A549 (cell line): Measurements from ENCODE around the gene PAX1. TPM values are rescaled to one million over a fixed set of nuclear protein-coding genes. Genes with fewer than 3 reads are reported as not detected.
A peak's percentile ranks its signal among the peaks of the same experiment; 100 is the strongest.

Experiments
- ATAC-seq, 2 experiments: fragments of 200-7000 bp in 1 of 2; fragments of >200 bp in 1 of 2; cut with Nextera tagmentation in 1 of 2; cut with Tn5 transposase in 1 of 2; 3 replicates each; pipeline versions ENCODE4 v1.8.0 to v1.9.1; 2018 to 2020; ENCODE audit warnings: mild to moderate bottlenecking in 1 of 2, moderate library complexity in 1 of 2
- CTCF ChIA-PET: fragments of 300-600 bp; sonication (Branson Sonifier 250); formaldehyde crosslinking; extraction: SDS; loops from one replicate; lab custom pipeline; 2021; ENCODE audit warnings: antibody characterized with exemption, inconsistent platforms; lab: Yijun Ruan, JAX
- POLR2A ChIA-PET: fragments of 350-600 bp; formaldehyde crosslinking; extraction: SDS; loops from one replicate; lab custom pipeline; 2021; ENCODE audit warnings: antibody characterized with exemption, inconsistent platforms; lab: Yijun Ruan, JAX
- DNase-seq, 2 experiments: peaks; one replicate each; pipeline versions ENCODE4 v3.0.0 to v3.0.0-alpha.2; 2011 to 2016; ENCODE audit warnings: low read depth in 1 of 2, low spot score in 1 of 2
- FAIRE-seq: peaks from 2 replicates; lab custom pipeline; 2011; peaks lifted over from hg19 to GRCh38; lab: Jason Lieb, UNC
- H3K27ac ChIP-seq, 2 experiments: fragments of >200 bp; sonication (Bioruptor Twin); formaldehyde crosslinking; 3 replicates each; pipeline ENCODE4 v1.5.1; 2016 to 2017
- H3K4me1 ChIP-seq: fragments of >200 bp; sonication (Bioruptor Twin); formaldehyde crosslinking; 3 replicates; pipeline ENCODE4 v1.6.1; 2016
- H3K4me2 ChIP-seq: fragments of >200 bp; sonication (Bioruptor Twin); formaldehyde crosslinking; 3 replicates; pipeline ENCODE4 v1.6.1; 2016
- H3K4me3 ChIP-seq: fragments of >200 bp; sonication (Bioruptor Twin); formaldehyde crosslinking; 3 replicates; pipeline ENCODE4 v1.5.1; 2016
- H3K9me3 ChIP-seq: fragments of >200 bp; sonication (Bioruptor Twin); formaldehyde crosslinking; 3 replicates; pipeline ENCODE4 v1.6.1; 2016
- CEBPB ChIP-seq, 2 experiments: fragments of >200 bp in 1 of 2; sonication (Bioruptor Twin) in 1 of 2; formaldehyde crosslinking in 1 of 2; IDR thresholded peaks; 2 replicates each; pipeline ENCODE4 v1.6.1; 2012 to 2016
- EHF ChIP-seq: fragments of 250-450 bp; sonication (Bioruptor Pico); IDR thresholded peaks from 2 replicates; pipeline ENCODE4 v1.5.0; 2020; ENCODE audit warnings: mild to moderate bottlenecking
- ESRRA ChIP-seq: fragments of 150-350 bp; IDR thresholded peaks from 2 replicates; pipeline ENCODE4 v1.6.1; 2014; ENCODE audit warnings: mild to moderate bottlenecking, low read length, borderline replicate concordance
- FOXS1 ChIP-seq: fragments of 250-450 bp; sonication (Bioruptor Pico); IDR thresholded peaks from 2 replicates; pipeline ENCODE4 v1.5.0; 2020; ENCODE audit warnings: mild to moderate bottlenecking, moderate library complexity
- GATA3 ChIP-seq: IDR thresholded peaks from 2 replicates; pipeline ENCODE4 v1.6.1; 2012; ENCODE audit warnings: borderline replicate concordance
- HEYL ChIP-seq: fragments of 250-450 bp; sonication (Bioruptor Pico); IDR thresholded peaks from 2 replicates; pipeline ENCODE4 v1.8.0; 2021; ENCODE audit warnings: mild to moderate bottlenecking, moderate library complexity
- HOXB13 ChIP-seq: fragments of 250-450 bp; sonication (Bioruptor Pico); IDR thresholded peaks from 2 replicates; pipeline ENCODE4 v1.5.0; 2020; ENCODE audit warnings: low read depth, mild to moderate bottlenecking, moderate library complexity
- KDM5A ChIP-seq: fragments of 200-600 bp; sonication (generic); IDR thresholded peaks from 2 replicates; pipeline ENCODE4 v1.6.1; 2016; ENCODE audit warnings: antibody characterized with exemption, mild to moderate bottlenecking
- MAFK ChIP-seq: fragments of 450-650 bp; IDR thresholded peaks from 2 replicates; pipeline ENCODE4 v1.6.1; 2014; ENCODE audit not compliant: partially characterized antibody
- NFE2L2 ChIP-seq: fragments of 150-350 bp; conservative IDR thresholded peaks from 2 replicates; pipeline ENCODE4 v1.6.1; 2014; ENCODE audit warnings: low read length
- NPAS2 ChIP-seq: fragments of 250-450 bp; sonication (Bioruptor Pico); IDR thresholded peaks from 2 replicates; pipeline ENCODE4 v1.8.0; 2022; ENCODE audit warnings: mild to moderate bottlenecking, moderate library complexity, borderline replicate concordance
- PHF8 ChIP-seq: fragments of 200-600 bp; sonication (generic); IDR thresholded peaks from 2 replicates; pipeline ENCODE4 v1.6.1; 2016; ENCODE audit warnings: low read depth, mild to moderate bottlenecking, antibody characterized with exemption, moderate library complexity, borderline replicate concordance
- POLR2A ChIP-seq: IDR thresholded peaks from 2 replicates; pipeline ENCODE4 v1.6.1; 2012; ENCODE audit warnings: mild to moderate bottlenecking, low read length
- RARB ChIP-seq: fragments of 250-450 bp; sonication (Bioruptor Pico); IDR thresholded peaks from 2 replicates; pipeline ENCODE4 v1.8.0; 2021; ENCODE audit warnings: mild to moderate bottlenecking, moderate library complexity
- RNF2 ChIP-seq: fragments of 200-600 bp; sonication (generic); IDR thresholded peaks from 2 replicates; pipeline ENCODE4 v1.6.1; 2016; ENCODE audit warnings: low read depth, mild to moderate bottlenecking, antibody characterized with exemption, moderate library complexity, borderline replicate concordance
- SMC3 ChIP-seq: fragments of >200 bp; sonication (Bioruptor Twin); formaldehyde crosslinking; IDR thresholded peaks from 3 replicates; pipeline ENCODE4 v1.6.1; 2018; ENCODE audit warnings: inconsistent platforms
- SREBF2 ChIP-seq: fragments of 450-650 bp; IDR thresholded peaks from 2 replicates; pipeline ENCODE4 v1.6.1; 2014; ENCODE audit warnings: mild to moderate bottlenecking, moderate library complexity
- ZNF302 ChIP-seq: fragments of 250-450 bp; sonication (Bioruptor Pico); IDR thresholded peaks from 2 replicates; pipeline ENCODE4 v1.9.0; 2021; ENCODE audit warnings: inconsistent platforms, mild to moderate bottlenecking, moderate library complexity
- WGBS: methylation state at CpG from one replicate; pipeline ENCODE4 v1.1.6; 2017; ENCODE audit errors: missing lambda C conversion rate; 5-methylcytosine and 5-hydroxymethylcytosine counted together
- polyA plus RNA-seq, 4 experiments: library from polyadenylated mRNA; depleted of rRNA in 3 of 4; stranded (reverse); fragments of >200 nt; fragmentation: RNase III in 1 of 4; extraction: RNeasy Plus Mini Kit Qiagen cat#74134 plus additional on column Dnase treatment in 1 of 4; gene quantifications; 2 replicates in 3 of 4; 3 replicates in 1 of 4; pipeline ENCODE4 v1.2.3, GENCODE V29; 2011 to 2017
- TF ChIP-seq, protein P1 (sequence below): fragments of 200-600 bp; sonication (generic); IDR thresholded peaks from 2 replicates; pipeline ENCODE4 v1.6.1; 2016; ENCODE audit warnings: antibody characterized with exemption, mild to moderate bottlenecking, moderate library complexity
- TF ChIP-seq, protein P2 (sequence below): fragments of 250-450 bp; sonication (Bioruptor Pico); IDR thresholded peaks from 2 replicates; pipeline ENCODE4 v1.5.0; 2020; ENCODE audit warnings: low read depth, mild to moderate bottlenecking, moderate library complexity

PAX1 gene
- polyA plus RNA-seq, 2 of the 4 experiments (the other 2 are of a cell fraction): not detected

DNA sequence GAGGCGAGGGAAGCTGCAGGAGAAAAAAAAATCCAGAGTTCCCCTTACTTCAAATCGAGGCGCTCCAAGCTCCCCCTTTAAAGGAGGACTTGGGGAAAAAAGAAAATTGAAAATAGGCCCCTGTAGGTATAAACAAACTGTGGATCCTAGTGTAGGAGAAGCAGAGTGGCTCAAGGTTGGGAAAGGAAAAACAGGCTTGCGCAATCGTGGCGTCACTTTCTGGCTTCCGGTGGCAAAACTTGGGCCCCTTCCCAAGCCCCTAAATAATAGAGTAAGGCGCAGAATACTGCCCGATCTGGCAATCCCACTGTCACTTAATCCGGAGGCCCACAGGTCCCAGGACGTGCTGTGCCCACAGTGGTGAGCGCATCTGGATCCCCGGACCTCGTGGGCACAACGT, 8.0 kb downstream of the PAX1 start:
- Histone ChIP-seq H3K4me1 (no peaks in the 10 kb centered on the region), H3K4me3 (no peak overlapping the region)
- 49% methylated on average over 15 of the region's 15 CpGs for WGBS
- POLR2A ChIA-PET: no interaction called here
- TF ChIP-seq CEBPB (IDR thresholded peaks at IDR 0.05) (peak; percentile 22 to 64; a peak in 3 of 4 replicates), POLR2A (no peak)
- TF ChIP-seq, all 56 proteins: peak for 1
- CTCF ChIA-PET: interaction anchor here (8.6 kb wide), 1 partner anchor 10 kb away, joined by 115 read pairs; the partner anchor contains the start of gene PAX1
- no peak for ATAC-seq
- Histone ChIP-seq H3K4me2 (no peak overlapping the region), H3K27ac (no peak overlapping the region), H3K9me3 (no peaks in the 10 kb centered on the region)
- no peak for DNase-seq
- no peak for FAIRE-seq

DNA sequence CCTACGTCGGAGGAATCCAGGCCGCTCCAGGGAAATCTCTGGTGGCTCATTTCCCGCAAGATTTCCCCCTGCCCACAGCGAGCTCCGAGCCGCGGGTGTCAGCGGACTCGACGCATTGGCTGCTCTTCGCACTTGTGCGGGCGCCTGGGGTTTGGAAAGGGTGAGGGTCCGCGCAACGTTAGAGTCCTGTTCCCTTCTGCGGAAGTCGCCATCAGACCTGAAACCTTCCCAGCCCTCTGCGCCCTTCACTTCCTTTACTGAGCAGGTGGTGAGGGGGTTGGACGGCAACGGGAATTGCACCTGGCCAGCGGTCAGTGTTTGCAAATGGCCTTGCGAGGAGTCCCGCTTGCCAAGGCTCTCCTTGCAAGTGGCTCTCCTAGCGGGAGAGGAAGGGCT, 8.4 kb downstream of the PAX1 start:
- no peak overlapping the region for H3K27ac ChIP-seq
- POLR2A ChIA-PET: no interaction called here
- TF ChIP-seq HEYL (CRISPR knock-in tag): no peak
- no peak for TF ChIP-seq FOXS1 (CRISPR knock-in tag)
- TF ChIP-seq HOXB13 (CRISPR knock-in tag): no peak
- TF ChIP-seq RNF2: no peak
- no peak for TF ChIP-seq PHF8
- TF ChIP-seq, protein P1, sequence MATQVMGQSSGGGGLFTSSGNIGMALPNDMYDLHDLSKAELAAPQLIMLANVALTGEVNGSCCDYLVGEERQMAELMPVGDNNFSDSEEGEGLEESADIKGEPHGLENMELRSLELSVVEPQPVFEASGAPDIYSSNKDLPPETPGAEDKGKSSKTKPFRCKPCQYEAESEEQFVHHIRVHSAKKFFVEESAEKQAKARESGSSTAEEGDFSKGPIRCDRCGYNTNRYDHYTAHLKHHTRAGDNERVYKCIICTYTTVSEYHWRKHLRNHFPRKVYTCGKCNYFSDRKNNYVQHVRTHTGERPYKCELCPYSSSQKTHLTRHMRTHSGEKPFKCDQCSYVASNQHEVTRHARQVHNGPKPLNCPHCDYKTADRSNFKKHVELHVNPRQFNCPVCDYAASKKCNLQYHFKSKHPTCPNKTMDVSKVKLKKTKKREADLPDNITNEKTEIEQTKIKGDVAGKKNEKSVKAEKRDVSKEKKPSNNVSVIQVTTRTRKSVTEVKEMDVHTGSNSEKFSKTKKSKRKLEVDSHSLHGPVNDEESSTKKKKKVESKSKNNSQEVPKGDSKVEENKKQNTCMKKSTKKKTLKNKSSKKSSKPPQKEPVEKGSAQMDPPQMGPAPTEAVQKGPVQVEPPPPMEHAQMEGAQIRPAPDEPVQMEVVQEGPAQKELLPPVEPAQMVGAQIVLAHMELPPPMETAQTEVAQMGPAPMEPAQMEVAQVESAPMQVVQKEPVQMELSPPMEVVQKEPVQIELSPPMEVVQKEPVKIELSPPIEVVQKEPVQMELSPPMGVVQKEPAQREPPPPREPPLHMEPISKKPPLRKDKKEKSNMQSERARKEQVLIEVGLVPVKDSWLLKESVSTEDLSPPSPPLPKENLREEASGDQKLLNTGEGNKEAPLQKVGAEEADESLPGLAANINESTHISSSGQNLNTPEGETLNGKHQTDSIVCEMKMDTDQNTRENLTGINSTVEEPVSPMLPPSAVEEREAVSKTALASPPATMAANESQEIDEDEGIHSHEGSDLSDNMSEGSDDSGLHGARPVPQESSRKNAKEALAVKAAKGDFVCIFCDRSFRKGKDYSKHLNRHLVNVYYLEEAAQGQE: no peak
- TF ChIP-seq NPAS2 (CRISPR knock-in tag): no peak
- no peak for TF ChIP-seq RARB (CRISPR knock-in tag)
- TF ChIP-seq, protein P2, sequence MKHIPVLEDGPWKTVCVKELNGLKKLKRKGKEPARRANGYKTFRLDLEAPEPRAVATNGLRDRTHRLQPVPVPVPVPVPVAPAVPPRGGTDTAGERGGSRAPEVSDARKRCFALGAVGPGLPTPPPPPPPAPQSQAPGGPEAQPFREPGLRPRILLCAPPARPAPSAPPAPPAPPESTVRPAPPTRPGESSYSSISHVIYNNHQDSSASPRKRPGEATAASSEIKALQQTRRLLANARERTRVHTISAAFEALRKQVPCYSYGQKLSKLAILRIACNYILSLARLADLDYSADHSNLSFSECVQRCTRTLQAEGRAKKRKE (CRISPR knock-in tag): no peak
- TF ChIP-seq SMC3: no peak
- TF ChIP-seq MAFK: no peak
- no peak for TF ChIP-seq ZNF302 (CRISPR knock-in tag)
- TF ChIP-seq KDM5A: no peak
- TF ChIP-seq GATA3: no peak
- no peak overlapping the region for H3K4me3 ChIP-seq
- no peaks in the 10 kb centered on the region for H3K4me1 ChIP-seq
- CTCF ChIA-PET: interaction anchor here (8.6 kb wide), 1 partner anchor 11 kb away, joined by 115 read pairs; the partner anchor contains the start of gene PAX1
- H3K9me3 ChIP-seq: no peaks in the 10 kb centered on the region
- DNase-seq (no peak), ATAC-seq (no peak), FAIRE-seq (no peak)
- no peak overlapping the region for H3K4me2 ChIP-seq
- 42% methylated on average over 21 of the region's 26 CpGs for WGBS

DNA sequence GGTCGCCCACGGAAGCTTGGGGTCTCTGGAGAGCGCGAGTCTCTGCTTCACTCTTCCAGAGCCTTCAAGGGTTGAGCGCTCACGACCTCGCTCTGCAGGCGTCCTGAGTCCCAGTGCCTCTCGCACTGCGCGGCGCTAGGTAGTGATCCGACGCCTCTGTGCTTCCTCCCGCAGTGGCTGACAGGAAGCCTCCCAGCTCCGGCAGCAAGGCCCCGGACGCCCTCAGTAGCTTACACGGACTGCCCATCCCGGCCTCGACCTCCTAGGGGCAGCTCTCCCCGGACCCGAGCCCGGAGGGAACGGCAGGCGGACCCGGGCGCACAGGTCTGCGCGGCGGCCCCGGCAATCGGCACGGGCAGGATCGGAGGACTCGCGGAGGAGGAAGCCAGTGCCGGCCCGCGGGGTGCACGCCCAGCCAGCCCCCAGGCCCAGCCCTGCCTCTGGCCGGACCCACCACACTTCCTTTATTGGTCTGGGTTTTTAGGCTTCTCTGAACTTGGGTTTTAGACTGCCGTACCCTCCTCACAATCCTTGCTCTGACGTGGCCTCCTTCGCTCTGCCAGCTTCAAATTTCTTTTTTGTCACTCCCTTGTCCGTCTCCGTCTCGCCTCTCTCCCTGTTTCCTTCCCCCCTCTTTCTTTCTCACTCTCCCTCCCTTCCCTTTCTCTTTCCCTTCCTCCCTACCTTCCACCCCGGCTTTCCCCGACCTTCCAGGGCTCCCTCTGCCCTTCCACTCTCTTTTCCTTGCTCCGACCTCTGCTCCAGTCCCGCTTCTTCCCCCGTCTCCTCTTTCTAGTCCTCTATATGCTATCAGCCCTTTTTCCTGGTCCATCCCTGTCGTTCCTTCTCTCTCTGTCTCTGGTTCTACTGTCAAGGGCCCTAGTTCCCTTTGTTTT, 9.1 kb downstream of the PAX1 start:
- 45% methylated on average over 49 of the region's 54 CpGs for WGBS
- H3K27ac ChIP-seq: no peak overlapping the region
- no peaks in the 10 kb centered on the region for H3K4me1 ChIP-seq
- ChIA-PET CTCF (interaction anchor here (8.6 kb wide), 1 partner anchor 11 kb away, joined by 115 read pairs; the partner anchor contains the start of gene PAX1), POLR2A (no interaction called here)
- DNase-seq: no peak
- no peak overlapping the region for H3K4me2 ChIP-seq
- H3K4me3 ChIP-seq: no peak overlapping the region
- TF ChIP-seq, protein P2 (CRISPR knock-in tag): no peak
- TF ChIP-seq NFE2L2: no peak
- no peak for TF ChIP-seq SREBF2
- no peak for TF ChIP-seq EHF (CRISPR knock-in tag)
- TF ChIP-seq ESRRA: no peak
- TF ChIP-seq KDM5A: no peak
- TF ChIP-seq RARB (CRISPR knock-in tag): no peak
- FAIRE-seq: no peak
- ATAC-seq: peak in 1 of 2 experiments; percentile 30; a peak in 3 of 6 replicates
- no peaks in the 10 kb centered on the region for H3K9me3 ChIP-seq
